Measurements from ENCODE around the gene ANKFY1. TPM values are rescaled to one million over a fixed set of nuclear protein-coding genes. Genes with fewer than 3 reads are reported as not detected.

The ANKFY1 gene
- total RNA-seq, 2 donors from 2014 or later = 17.9 to 40.5 TPM

DNA sequence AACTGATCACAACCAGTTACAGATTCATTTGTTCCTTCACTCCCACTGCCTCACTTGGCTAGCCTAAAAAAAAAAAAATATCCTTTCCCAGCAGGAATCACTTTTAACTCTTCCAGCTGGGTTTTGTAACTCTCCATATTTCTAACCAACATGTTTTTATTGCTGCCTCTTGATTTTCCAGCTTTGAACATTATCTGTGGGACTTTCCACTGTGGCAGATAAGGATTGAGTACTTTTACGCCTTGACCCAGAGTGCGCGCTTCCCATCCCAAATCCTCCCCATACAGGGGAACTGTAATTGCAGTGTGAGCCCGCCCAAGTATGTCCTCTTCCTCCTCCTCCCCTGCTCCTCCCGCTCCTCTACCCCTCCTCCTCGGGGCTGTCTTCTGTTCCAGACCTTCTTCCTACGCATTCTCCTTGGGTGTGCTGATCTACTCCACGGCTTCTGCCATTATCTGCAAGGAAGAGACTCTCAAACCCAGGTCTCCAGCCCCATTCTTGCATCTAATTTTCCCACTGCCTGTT lies 77.4 kb downstream of the ANKFY1 start:
- Histone ChIP-seq H3K4me1 (no peaks in the 10 kb centered on the region), H3K27me3 (no peaks in the 10 kb centered on the region), H3K27ac (no peak overlapping the region), H3K4me3 (no peak overlapping the region), H3K36me3 (replicated peaks in 1 of 2; ENCODE audit: insufficient read depth in 1 of 2, low read depth in 2 of 2) (peaks cover 0 to 31% of the 10 kb centered on the region in 2 donors), H3K9me3 (no peaks in the 10 kb centered on the region)
- ATAC-seq (peak; percentile 38), DNase-seq (no peak)
- intact Hi-C loops (cut with DNase I) = no loop called here
- TF ChIP-seq POLR2A (IDR thresholded peaks at IDR 0.05) = no peak
- WGBS, 2 donors = 73 to 90% methylated on average over 8 of the region's 8 CpGs

DNA sequence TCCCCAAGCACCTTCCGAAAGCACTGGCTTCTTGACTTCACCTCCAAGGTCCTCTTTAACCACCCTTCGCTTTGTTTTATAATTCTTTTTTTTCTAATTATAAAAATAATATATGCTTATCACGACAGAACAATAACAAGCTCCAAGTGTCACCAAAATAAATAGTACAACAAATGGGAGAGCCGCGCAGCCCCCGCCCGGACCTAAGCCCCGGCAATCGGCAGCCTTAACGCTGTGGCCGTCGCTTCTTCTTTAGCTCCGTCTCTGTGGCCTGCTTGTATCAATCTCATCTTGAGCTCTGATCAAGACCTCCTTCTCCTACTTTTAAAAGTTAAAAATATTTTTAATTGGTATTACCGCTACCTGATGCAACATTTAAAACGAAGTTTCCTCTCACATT lies 78.1 kb downstream of the ANKFY1 start:
- DNase-seq = no peak
- no peaks in the 10 kb centered on the region for H3K27me3 ChIP-seq
- no peaks in the 10 kb centered on the region for H3K4me1 ChIP-seq

GRCh38 chr17:4184811-4185210 lies 79.0 kb downstream of the ANKFY1 start:
- Histone ChIP-seq H3K36me3 (replicated peaks in 1 of 2; ENCODE audit: insufficient read depth in 1 of 2, low read depth in 2 of 2) (peaks cover 0 to 31% of the 10 kb centered on the region in 2 donors), H3K9me3 (no peaks in the 10 kb centered on the region), H3K4me1 (no peaks in the 10 kb centered on the region), H3K27ac (no peak overlapping the region), H3K4me3 (no peak overlapping the region), H3K27me3 (no peaks in the 10 kb centered on the region)
- DNase-seq (no peak), ATAC-seq (no peak)
- TF ChIP-seq, protein P1, sequence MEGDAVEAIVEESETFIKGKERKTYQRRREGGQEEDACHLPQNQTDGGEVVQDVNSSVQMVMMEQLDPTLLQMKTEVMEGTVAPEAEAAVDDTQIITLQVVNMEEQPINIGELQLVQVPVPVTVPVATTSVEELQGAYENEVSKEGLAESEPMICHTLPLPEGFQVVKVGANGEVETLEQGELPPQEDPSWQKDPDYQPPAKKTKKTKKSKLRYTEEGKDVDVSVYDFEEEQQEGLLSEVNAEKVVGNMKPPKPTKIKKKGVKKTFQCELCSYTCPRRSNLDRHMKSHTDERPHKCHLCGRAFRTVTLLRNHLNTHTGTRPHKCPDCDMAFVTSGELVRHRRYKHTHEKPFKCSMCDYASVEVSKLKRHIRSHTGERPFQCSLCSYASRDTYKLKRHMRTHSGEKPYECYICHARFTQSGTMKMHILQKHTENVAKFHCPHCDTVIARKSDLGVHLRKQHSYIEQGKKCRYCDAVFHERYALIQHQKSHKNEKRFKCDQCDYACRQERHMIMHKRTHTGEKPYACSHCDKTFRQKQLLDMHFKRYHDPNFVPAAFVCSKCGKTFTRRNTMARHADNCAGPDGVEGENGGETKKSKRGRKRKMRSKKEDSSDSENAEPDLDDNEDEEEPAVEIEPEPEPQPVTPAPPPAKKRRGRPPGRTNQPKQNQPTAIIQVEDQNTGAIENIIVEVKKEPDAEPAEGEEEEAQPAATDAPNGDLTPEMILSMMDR (IDR thresholded peaks at IDR 0.05) = no peak
- no peak for TF ChIP-seq POLR2A (IDR thresholded peaks at IDR 0.05)
- 87 to 90% methylated on average over 10 to 18 of the region's 18 CpGs for WGBS, 2 donors
- intact Hi-C loops (cut with DNase I) = no loop called here

More for the DNA sequence above, 78.1 kb downstream of the ANKFY1 start:
- Histone ChIP-seq H3K4me3 (no peak overlapping the region), H3K27ac (no peak overlapping the region), H3K36me3 (replicated peaks in 1 of 2; ENCODE audit: insufficient read depth in 1 of 2, low read depth in 2 of 2) (peaks cover 0 to 34% of the 10 kb centered on the region in 2 donors), H3K9me3 (no peaks in the 10 kb centered on the region)
- TF ChIP-seq, protein P1 (IDR thresholded peaks at IDR 0.05) = no peak
- TF ChIP-seq POLR2A (IDR thresholded peaks at IDR 0.05) = no peak
- no peak for ATAC-seq
- intact Hi-C loops (cut with DNase I) = no loop called here
- 92 to 95% methylated on average over 15 of the region's 15 CpGs for WGBS, 2 donors

DNA sequence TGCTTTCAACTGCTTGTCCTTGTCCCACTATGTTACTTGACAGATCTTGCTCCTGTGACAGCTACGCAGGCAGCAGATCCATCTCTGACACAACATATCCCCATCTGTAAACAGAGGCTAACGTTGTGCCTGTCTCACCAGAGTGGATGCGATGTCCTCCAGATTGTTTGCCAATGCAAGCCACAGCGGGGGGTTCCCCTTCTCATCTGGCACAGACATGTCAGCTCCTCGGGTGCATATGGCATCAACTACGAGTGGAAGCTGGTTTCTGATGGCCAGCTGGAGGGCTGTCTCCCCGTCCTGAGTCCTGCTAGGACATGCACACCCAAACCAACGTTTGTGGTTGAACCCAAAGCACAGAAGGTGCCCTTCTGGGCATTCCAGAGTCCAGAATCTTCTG lies 81.7 kb downstream of the ANKFY1 start:
- Histone ChIP-seq H3K27ac (no peak overlapping the region), H3K4me1 (no peaks in the 10 kb centered on the region), H3K36me3 (replicated peaks in 1 of 2; ENCODE audit: insufficient read depth in 1 of 2, low read depth in 2 of 2) (peaks cover 4 to 50% of the 10 kb centered on the region in 2 donors), H3K9me3 (no peaks in the 10 kb centered on the region), H3K27me3 (no peaks in the 10 kb centered on the region), H3K4me3 (no peak overlapping the region)
- no peak for DNase-seq
- 72 to 76% methylated on average over 8 of the region's 8 CpGs for WGBS, 2 donors
- no peak for ATAC-seq
- TF ChIP-seq, protein P1 (IDR thresholded peaks at IDR 0.05) = no peak
- TF ChIP-seq POLR2A (IDR thresholded peaks at IDR 0.05) = no peak
- intact Hi-C loops (cut with DNase I) = no loop called here

- H3K9me3 ChIP-seq = no peaks in the 10 kb centered on the region
- intact Hi-C loops (cut with DNase I) = no loop called here
- H3K36me3 ChIP-seq (replicated peaks in 1 of 2; ENCODE audit: insufficient read depth in 1 of 2, low read depth in 2 of 2) = peaks cover 5 to 56% of the 10 kb centered on the region in 2 donors
- no peak overlapping the region for H3K27ac ChIP-seq
- H3K4me1 ChIP-seq = no peaks in the 10 kb centered on the region
- H3K27me3 ChIP-seq = no peaks in the 10 kb centered on the region
- TF ChIP-seq, protein P1 (IDR thresholded peaks at IDR 0.05) = no peak
- TF ChIP-seq POLR2A (IDR thresholded peaks at IDR 0.05) = no peak
- 86 to 88% methylated on average over 8 of the region's 8 CpGs for WGBS, 2 donors
- DNase-seq (no peak), ATAC-seq (no peak)
- no peak overlapping the region for H3K4me3 ChIP-seq
These were observed 83.0 kb downstream of the ANKFY1 start for GRCh38 chr17:4180791-4181190.

Data from body of pancreas (tissue), 4 donors.